ENCODE data around the gene VPREB3.

GRCh38 chr22:23754220-23754919 lies at the start of gene VPREB3:
- no peak for TF ChIP-seq POLR2A (IDR thresholded peaks at IDR 0.05)
- TF ChIP-seq POLR2AphosphoS5 (IDR thresholded peaks at IDR 0.05) = no peak
